NCI-H2196 treated with DMSO at 0.1 percent for 48 hours (cell line): ENCODE data around the gene TCEANC.

Source experiments
- DNase-seq: peaks from one replicate; lab custom pipeline; 2025; ENCODE audit not compliant: unreplicated experiment; lab: John Stamatoyannopoulos, UW

The TCEANC gene

DNA sequence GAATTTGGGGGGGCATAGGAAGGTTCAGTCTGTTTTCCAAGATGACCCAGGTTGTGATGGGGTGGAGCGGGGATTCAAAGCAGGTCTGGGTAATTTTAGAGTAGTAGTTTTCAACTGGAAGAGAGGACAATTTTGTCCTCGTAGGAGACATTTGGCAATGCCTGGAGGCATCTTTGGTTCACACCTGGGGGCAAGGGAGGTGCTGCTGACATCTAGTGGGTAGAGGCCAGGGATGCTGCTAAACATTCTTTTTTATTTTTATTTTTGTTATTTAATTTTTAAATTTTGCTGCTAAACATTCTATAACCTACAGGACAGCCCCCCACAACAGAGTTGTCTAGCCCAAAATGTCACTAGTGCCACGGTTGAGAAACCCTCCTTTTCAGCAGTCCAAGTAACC is 37.9 kb downstream of the TCEANC start:
- DNase-seq: no peak

DNA sequence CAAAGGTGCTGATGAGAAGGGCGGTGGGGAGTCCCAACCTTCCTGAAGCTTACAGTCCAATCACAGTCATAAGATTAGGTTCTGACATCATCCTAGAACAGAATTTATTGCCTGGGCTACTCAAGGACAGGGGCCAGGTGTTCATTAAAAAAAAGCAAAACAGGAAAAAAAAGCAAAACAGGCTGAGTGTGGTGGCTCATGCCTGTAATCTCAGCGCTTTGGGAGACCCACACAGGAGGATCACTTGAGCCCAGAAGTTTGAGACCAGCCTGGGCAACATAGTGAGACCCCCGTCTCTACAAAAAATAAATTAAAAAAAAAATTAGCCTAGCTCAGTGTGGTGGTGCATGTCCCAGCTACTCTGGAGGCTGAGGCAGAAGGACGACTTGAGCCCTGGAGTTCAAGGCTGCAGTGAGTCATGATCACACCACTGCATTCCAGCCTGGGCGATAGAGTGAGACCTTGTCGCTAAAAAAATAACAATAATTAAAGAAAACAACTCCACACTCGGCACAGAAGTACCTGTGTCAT is 39.0 kb downstream of the TCEANC start:
- no peak for DNase-seq

DNA sequence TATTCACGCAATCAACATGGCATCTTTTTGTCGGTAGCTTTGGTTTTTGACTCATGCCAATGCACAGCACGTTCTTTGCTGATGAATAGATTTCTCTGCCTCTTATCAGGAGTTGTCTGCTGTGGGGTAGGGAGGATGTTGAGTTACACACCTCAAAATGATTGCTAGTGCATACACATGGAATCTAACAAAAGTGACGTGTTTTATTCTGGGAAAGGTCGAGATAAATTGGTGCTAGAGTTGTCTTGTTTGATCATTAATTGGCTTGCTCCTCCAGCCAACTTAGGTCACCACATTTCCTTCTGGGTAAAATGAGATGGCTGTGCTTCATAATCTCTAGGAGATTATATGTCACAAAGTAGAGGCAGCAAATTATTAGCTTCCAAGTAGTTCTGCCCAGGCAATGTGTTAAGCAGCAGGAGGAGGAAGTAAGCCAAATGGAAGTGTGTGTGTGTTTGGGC is 39.9 kb downstream of the TCEANC start:
- no peak for DNase-seq

DNA sequence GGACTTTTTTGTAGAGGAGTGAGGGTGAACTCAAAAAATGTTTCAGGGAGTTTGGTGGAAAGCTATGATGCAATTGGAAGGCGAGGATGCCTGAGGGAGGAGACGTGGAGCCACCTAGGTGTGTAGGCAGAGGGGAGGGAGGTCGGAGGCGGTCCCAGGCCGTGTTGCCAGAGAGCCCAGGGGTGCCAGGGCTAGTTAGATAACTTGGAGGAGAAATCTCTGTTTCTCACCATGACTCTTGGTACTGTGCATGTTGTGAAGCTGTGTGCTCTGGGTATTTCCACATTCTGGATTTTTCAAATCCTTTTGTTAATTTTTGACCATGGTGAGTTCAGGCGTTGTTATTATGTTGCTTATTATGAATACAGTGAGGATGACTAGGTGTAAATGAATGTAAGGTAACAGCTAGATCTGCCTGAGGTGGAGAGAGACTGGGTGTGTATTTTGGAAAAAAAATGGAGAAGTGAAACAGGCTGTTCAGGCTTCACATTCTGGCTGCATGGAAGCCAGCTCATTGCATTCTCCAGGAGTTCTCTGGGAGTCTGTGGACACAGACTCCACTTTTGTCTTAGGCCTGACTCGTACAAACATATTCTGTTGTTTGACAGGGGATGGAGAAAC is 40.5 kb downstream of the TCEANC start:
- DNase-seq: no peak

DNA sequence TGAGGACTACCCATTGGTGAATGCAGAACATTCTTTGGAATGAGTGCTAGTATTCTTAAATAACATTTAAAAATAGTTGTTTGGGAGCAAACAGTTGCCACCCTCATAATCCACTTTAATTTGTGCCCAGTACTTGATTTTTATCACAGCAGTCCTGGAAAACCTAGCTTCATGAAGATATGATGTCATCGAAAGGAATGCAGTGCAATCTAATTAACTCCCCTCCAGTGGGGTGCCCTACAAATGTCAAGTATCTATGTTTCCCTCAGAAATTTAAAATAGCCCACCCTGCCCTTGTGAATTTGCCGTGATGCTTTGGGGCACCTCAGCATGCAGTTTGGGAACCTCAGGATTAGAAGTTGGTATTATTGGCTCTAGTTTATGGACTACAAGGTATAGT is 41.4 kb downstream of the TCEANC start:
- no peak for DNase-seq

DNA sequence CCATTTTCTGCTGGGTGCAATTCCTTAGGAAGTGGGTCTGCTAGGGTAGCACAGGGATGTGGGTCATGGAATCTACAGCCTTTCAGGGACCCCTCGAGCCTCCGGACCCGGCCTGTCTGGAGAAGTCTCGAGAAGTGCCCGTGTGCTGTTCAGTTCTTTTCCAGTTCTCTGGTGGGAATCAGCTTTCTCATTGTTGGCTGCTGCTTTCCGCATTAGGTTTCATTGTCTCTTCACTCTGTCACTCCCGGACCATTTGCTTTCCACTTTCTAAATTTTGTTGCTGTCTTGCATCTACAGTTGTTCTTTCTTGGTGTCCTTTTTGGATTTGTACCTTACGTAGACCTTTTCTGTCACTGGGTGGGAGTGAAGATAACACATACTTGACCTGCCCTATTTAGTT is 42.0 kb downstream of the TCEANC start:
- no peak for DNase-seq

DNA sequence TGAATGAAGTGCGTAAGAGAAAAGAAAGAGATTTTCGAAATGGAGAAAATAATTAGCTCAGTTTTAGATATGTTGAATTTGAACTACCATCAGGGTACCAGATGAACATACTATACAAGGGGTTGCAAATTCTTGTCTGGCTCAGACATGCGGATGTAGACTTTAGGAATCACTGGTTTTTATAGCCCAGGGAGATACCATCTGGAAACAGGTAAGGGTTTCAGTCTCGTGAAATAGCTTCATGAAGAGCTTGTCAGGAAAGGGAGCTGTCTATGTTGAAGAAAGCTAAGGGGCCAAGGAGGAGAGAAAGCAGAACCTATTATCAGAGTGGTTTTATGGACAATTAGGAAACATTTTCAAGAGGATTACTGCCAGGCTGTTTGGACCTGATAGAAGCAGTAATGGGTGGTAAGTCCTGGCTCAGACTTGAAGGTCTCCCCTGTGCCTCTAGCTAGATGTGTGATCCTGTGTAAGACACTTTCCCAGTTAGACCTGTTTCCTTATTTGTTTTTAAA is 42.7 kb downstream of the TCEANC start:
- DNase-seq: no peak

DNA sequence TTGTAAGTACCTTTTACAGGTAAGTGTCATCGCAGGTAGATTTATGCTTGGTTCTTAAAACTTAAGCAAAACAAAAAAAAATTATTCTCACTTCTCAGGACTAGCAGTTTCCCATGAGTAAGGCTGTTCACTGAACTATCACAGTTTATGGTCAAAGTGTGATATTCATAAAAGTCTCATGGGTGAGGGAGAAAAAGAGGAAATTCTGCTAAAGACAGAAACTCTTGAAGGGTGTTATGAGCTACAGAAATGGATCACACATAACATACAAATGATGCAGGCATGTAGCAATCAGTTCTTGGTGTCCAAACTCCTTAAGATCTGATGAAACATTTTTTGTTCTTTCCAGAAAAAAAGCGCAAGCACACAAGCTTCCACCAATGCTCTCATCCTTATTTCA is 44.5 kb downstream of the TCEANC start:
- no peak for DNase-seq

DNA sequence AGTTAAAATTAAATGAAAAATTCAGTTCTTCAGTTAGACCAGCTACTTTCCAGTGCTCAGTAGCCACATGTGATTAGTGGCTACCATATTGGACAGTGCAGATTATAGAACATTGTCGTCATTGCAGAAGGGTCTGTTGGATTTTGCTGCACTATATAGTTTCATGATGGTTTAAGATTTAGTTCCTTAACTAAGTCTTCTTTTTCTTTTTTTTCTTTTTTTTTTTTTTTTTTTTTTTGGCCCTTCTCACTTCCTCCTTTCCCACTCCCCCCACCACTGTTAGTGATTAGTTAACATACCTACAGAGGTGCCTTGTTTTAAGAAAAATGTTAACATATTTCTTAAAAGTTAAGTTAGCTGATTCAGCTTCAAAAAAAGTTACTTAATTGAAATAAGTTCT is 45.0 kb downstream of the TCEANC start:
- DNase-seq: no peak

DNA sequence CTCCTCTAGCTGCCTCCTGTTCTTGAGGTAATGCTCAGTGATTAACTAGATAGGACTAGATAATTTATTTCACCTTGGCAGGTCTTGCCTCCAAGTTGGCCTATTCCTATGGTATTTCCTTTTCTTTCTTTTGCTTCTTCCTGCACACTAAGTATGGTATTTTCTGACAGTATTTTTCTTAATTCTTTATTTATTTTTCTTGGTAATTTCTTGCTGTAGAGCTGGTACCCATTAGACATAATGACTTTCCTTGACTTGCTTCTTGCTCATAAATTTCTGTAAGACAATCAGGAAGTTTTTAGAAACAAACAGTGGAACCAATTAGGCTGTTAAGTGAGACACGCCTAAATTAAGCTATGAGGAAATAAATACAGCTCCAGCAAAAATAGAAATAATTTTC is 45.5 kb downstream of the TCEANC start:
- no peak for DNase-seq

DNA sequence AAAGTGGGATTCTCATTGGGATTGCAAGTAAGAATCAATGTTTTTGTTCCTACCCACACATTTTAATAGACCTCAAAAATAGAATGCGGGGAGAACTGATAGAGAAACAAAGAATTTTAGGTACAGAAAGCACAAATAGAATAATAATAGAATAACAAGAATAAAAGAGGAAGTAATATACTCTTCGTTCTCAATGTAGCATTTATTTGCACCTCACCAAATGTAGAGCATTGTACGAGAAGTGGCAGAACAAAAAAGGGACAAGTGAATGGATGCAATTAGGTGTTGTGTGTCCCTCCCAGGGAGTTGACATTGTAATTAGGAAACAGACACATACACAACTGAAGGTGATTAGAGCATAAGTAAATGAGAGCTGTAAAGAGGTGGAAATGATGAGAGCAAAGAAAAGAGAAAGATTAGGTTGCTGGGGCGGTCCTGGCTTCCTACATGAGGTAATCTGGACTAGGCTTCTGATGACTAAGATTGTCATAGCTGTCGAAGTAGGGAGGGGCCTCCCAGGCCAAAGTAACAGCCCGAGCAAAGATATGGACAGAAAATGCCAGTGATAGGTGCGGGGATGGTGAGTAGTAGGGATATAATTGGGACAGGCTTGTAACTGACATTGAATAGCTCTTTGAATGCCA is 46.4 kb downstream of the TCEANC start:
- DNase-seq: no peak

DNA sequence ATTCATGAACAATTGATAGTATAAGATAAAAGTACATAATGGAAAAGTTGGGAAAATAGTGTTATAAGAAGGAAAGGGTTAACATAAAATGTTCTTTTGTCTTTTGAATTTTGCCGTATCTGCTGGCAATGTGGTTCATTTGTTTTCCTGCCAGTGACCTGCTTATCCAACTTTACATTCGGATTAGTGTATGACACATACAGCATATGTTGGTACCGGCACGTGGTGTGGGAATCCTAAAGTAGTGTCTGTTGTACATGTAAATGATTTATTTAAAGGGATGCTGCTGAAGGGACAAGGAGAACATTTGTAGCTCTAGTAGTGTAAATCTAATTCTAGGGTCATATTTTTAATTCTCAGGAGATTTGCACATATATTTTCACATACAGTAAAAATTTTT is 47.4 kb downstream of the TCEANC start:
- no peak for DNase-seq

DNA sequence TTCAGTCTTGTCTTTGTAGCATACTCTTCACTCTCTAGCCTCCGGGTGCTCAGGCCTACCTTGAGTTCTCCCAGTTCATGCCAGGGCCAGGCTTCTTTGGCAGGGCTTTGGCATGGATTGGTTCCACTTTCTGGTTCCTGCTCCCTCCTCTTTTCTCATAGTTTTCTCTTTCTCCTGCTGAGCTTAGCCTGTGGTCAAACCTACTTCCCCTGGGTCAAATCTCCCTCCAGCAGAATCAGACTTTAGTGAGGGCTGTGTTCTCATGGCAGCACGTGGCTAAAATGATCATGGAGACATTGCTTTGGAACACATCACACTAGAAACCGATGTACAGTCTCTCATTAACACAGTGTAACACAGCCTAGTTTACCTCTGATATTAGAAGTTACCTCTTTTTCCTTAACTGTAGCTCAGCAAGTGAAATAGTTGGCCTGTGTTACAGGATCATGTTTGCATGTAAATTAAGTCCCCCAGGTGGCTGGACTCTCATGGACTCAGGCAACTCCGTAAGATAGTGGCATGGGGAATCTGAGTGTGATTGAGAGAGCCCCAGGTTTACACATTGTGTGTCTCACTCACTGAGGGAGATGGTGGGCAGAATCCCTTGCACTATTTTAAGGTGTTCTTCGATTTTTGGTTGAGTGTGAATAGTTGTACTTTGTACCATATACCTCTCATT is 49.3 kb downstream of the TCEANC start:
- DNase-seq: no peak

DNA sequence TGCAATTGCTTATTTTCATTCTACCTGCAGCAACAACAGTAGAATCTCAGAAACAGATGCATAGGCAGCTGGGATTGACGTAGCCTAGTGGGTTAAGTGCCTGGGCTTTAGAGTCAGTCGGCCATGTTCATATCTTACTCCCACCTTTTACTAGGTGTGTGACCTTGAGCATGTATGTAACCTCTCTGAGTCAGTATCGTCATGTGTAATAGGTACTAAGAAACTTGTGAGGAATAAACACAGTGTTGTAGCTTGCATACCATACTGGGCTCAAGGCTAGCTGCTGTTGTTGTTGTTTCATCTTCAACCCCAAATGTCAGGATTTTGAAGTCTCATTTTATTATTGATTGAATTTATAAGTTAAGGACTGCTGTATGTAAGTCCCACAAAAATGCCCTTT is 50.2 kb downstream of the TCEANC start:
- no peak for DNase-seq

DNA sequence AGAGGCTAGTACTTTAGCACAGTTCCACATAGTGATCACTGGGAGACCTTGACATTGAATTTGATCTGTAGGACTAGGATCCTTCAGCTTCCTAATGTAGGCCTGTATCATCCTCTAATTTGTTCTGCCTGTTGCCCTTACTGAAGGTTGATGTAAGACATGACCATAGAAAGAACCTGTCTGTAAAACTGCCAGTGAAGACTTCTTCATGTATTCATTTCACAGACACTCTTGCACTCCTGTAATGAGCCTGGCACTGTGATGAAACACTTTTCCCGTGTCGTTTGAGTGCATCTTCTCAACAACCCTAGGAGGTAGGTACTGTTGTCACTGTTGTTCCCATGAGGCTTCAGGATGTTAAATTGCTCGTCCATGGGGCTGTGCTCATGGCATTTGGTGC is 50.6 kb downstream of the TCEANC start:
- DNase-seq: no peak

DNA sequence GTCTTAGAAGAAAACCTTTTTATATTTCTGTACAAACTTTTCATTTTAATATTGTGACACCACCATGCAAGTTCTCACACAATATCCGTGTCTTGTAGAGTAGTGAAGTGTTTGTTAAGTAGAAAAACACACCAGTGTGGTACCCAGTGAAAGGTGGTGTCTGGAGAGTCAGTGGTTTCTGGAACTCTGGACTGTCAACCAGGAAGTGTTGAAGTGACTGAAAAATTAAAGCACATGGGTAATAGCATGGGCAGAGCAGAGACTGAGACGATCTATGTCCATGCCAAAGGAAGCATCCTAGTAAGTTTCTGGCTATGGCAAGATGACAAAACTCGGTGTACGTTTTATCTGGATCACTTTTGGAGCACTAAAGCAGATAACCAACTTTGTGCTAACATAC is 58.2 kb downstream of the TCEANC start:
- DNase-seq: no peak
